Astrocyte of the cerebellum (primary cell): ENCODE results near the gene VCL.
"Not testable (repeated sequence)": the region's sequence is repeated elsewhere in the genome, so short reads cannot be mapped to it uniquely, and the experiment has no call there.

Experiments
- DNase-seq: peaks from one replicate; pipeline ENCODE4 v3.0.0-alpha.2; 2011; ENCODE audit warnings: low read depth
- H3K4me3 ChIP-seq: 2 replicates; pipeline ENCODE4 v1.5.1; 2011; ENCODE audit warnings: mild to moderate bottlenecking, low read depth, low read length, moderate library complexity
- CTCF ChIP-seq: IDR thresholded peaks from 2 replicates; pipeline ENCODE4 v1.5.1; 2012; ENCODE audit warnings: low read length, low read depth, moderate library complexity, mild to moderate bottlenecking; ENCODE audit errors: missing control alignments
- in situ Hi-C: cut with HindIII; loops from 2 replicates; pipeline ENCODE4 v1.10.0; 2017; ENCODE audit warnings: low sequenced_read_pairs

Gene VCL

DNA sequence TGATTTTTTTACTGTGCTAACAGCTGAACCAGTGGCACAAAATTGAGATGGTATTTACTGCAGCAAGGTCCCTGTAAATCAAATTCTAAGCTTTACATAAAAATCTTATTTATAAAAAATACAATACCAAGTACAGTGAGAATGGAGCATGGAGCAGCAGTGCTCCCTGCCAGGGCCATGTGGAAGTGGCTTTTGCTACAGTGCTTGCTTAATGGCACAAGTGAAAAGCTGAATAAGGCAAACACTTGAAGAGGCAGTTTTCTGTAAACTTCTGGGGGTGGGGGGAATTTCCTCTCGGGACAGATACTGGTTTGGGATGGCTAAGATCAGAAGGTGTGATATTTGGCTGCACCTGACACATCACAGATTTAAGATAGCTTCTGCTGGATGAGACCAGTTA lies 125.2 kb downstream of the VCL start:
- no peak overlapping the region for H3K4me3 ChIP-seq
- in situ Hi-C loops = loop anchor here (25.0 kb wide), 1 partner anchor 236 kb away; no protein-coding TSS in a partner anchor
- no peak for DNase-seq
- no peak for TF ChIP-seq CTCF

- no peak for DNase-seq
- H3K4me3 ChIP-seq = no peak overlapping the region
- TF ChIP-seq CTCF = no peak
- in situ Hi-C loops = no loop called here
These were observed 136.3 kb downstream of the VCL start for GRCh38 chr10:74133923-74134820.

GRCh38 chr10:74135452-74135851 lies 137.5 kb downstream of the VCL start:
- no peak for TF ChIP-seq CTCF
- in situ Hi-C loops = no loop called here
- H3K4me3 ChIP-seq = no peak overlapping the region
- no peak for DNase-seq

- TF ChIP-seq CTCF = no peak
- DNase-seq = no peak
- no peak overlapping the region for H3K4me3 ChIP-seq
- in situ Hi-C loops = no loop called here
These were observed 140.1 kb downstream of the VCL start for GRCh38 chr10:74137992-74138391.

- DNase-seq, in situ Hi-C loops: not testable (repeated sequence)
These were observed 140.7 kb downstream of the VCL start for GRCh38 chr10:74138596-74138995.

GRCh38 chr10:74139981-74140380 lies 142.1 kb downstream of the VCL start:
- in situ Hi-C loops = no loop called here
- no peak for TF ChIP-seq CTCF
- no peak overlapping the region for H3K4me3 ChIP-seq
- no peak for DNase-seq

More at GRCh38 chr10:74138596-74138995, 140.7 kb downstream of the VCL start:
- H3K4me3 ChIP-seq = not testable (repeated sequence)

- in situ Hi-C loops = no loop called here
- no peak for TF ChIP-seq CTCF
- no peak overlapping the region for H3K4me3 ChIP-seq
- DNase-seq = no peak
These were observed 142.6 kb downstream of the VCL start for GRCh38 chr10:74140553-74140952.
